Loucy (cell line): ENCODE measurements around the gene AGAP1.

ENCODE experiments used
- H2AFZ ChIP-seq: fragments of 200-600 bp; sonication (generic); 2 replicates; pipeline ENCODE4 v1.6.0; 2016; ENCODE audit warnings: antibody characterized with exemption, mild to moderate bottlenecking, low read length, moderate library complexity
- H3F3A ChIP-seq: fragments of 200-600 bp; 2 replicates; pipeline ENCODE4 v1.6.0; 2016; ENCODE audit warnings: antibody characterized with exemption, low read depth, mild to moderate bottlenecking
- H3K27me3 ChIP-seq: fragments of 200-600 bp; sonication (generic); 2 replicates; pipeline ENCODE4 v1.6.1; 2014; ENCODE audit warnings: low read length, mild to moderate bottlenecking; ENCODE audit not compliant: insufficient read depth, poor library complexity, severe bottlenecking
- H3K36me3 ChIP-seq: fragments of 200-600 bp; sonication (generic); 2 replicates; pipeline ENCODE4 v1.6.1; 2016; ENCODE audit warnings: low read length; ENCODE audit not compliant: insufficient read depth
- H3K4me1 ChIP-seq: fragments of 200-600 bp; sonication (generic); 2 replicates; pipeline ENCODE4 v1.5.1; 2014; ENCODE audit warnings: low read length, mild to moderate bottlenecking; ENCODE audit not compliant: insufficient read depth, poor library complexity, severe bottlenecking
- H3K4me2 ChIP-seq: fragments of 200-600 bp; sonication (generic); 2 replicates; pipeline ENCODE4 v1.6.0; 2014; ENCODE audit warnings: antibody characterized with exemption, low read length, low read depth, mild to moderate bottlenecking; ENCODE audit not compliant: poor library complexity, severe bottlenecking
- H3K4me3 ChIP-seq: fragments of 200-600 bp; sonication (generic); 2 replicates; pipeline ENCODE4 v1.5.1; 2014; ENCODE audit warnings: low read length, mild to moderate bottlenecking, mixed read lengths; ENCODE audit not compliant: poor library complexity, severe bottlenecking
- H3K79me2 ChIP-seq: fragments of 200-600 bp; sonication (generic); 2 replicates; pipeline ENCODE4 v1.6.1; 2014; ENCODE audit warnings: low read length; ENCODE audit not compliant: insufficient read depth
- H3K9ac ChIP-seq: fragments of 200-600 bp; sonication (generic); 2 replicates; pipeline ENCODE4 v1.6.0; 2014; ENCODE audit warnings: mild to moderate bottlenecking, low read depth, low read length, moderate library complexity; ENCODE audit not compliant: poor library complexity, severe bottlenecking
- H3K9me2 ChIP-seq: fragments of 200-600 bp; sonication (generic); replicated peaks from 2 replicates; pipeline ENCODE4 v1.6.1; 2016; ENCODE audit warnings: low read depth, low read length, mixed read lengths
- H3K9me3 ChIP-seq: fragments of 200-600 bp; sonication (generic); 2 replicates; pipeline ENCODE4 v1.6.1; 2014; ENCODE audit warnings: mild to moderate bottlenecking, antibody characterized with exemption, low read length, low read depth; ENCODE audit not compliant: insufficient read depth
- H4K20me1 ChIP-seq: fragments of 200-600 bp; sonication (generic); 2 replicates; pipeline ENCODE4 v1.6.0; 2014; ENCODE audit warnings: antibody characterized with exemption, low read length, mild to moderate bottlenecking; ENCODE audit not compliant: insufficient read depth, poor library complexity, severe bottlenecking
- EZH2phosphoT487 ChIP-seq: fragments of 200-600 bp; IDR thresholded peaks from 2 replicates; pipeline ENCODE4 v1.6.1; 2018; ENCODE audit warnings: antibody characterized with exemption, mild to moderate bottlenecking, moderate library complexity, borderline replicate concordance
- TF ChIP-seq, protein P1 (sequence below): fragments of 200-600 bp; sonication (generic); conservative IDR thresholded peaks from 2 replicates; pipeline ENCODE4 v1.5.1; 2014; ENCODE audit warnings: mild to moderate bottlenecking, antibody characterized with exemption, low read length

AGAP1 gene

DNA sequence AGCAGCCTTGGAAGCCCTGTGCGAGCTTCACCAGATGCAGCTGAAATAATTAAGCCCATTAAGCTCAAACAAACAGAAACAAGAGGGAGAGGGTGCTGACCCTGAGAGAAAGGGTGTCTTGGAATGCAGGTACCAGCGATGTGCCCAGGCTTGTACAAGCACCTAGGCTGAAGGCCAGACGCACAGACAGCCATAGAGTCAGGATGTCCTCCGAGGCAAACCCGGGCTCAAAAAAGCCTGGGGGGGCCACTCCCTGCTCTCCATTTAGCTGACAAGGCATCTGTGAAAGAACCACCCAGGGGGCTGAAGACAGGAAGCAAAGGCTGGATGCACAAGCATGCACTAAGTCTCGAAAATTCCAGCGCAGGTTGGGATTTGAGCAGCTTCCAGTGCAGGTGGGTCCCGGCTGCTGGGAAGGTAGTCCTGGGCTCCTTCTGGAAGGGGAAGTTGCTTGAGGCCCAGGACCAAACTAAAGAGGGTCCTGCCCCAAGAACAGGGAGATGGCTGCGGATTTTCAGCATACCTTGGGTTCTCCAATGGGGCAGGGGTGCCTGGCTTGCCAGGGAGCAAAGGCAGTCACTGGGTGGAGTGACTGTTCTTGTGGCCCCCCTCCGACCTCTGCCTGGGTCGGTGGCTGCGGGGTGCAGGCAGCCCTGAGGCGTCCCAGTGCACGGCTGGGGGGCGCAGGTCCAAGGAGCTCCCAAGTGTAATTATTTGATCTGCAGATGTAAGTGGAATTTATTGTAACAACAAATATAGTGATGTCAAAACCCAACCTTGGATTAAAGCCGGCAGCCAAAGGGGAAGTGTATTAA lies 668.4 kb downstream of the AGAP1 start:
- no peaks in the 10 kb centered on the region for H3K36me3 ChIP-seq
- no peaks in the 10 kb centered on the region for H3K79me2 ChIP-seq
- TF ChIP-seq, protein P1, sequence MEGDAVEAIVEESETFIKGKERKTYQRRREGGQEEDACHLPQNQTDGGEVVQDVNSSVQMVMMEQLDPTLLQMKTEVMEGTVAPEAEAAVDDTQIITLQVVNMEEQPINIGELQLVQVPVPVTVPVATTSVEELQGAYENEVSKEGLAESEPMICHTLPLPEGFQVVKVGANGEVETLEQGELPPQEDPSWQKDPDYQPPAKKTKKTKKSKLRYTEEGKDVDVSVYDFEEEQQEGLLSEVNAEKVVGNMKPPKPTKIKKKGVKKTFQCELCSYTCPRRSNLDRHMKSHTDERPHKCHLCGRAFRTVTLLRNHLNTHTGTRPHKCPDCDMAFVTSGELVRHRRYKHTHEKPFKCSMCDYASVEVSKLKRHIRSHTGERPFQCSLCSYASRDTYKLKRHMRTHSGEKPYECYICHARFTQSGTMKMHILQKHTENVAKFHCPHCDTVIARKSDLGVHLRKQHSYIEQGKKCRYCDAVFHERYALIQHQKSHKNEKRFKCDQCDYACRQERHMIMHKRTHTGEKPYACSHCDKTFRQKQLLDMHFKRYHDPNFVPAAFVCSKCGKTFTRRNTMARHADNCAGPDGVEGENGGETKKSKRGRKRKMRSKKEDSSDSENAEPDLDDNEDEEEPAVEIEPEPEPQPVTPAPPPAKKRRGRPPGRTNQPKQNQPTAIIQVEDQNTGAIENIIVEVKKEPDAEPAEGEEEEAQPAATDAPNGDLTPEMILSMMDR: no peak
- TF ChIP-seq EZH2phosphoT487: no peak
- no peaks in the 10 kb centered on the region for H3K9me3 ChIP-seq
- H3K27me3 ChIP-seq: no peaks in the 10 kb centered on the region
- H3K9ac ChIP-seq: no peak overlapping the region
- no peak overlapping the region for H3K4me3 ChIP-seq
- H3K4me2 ChIP-seq: no peak overlapping the region
- no peak overlapping the region for H2AFZ ChIP-seq
- no peaks in the 10 kb centered on the region for H3K4me1 ChIP-seq
- H3K9me2 ChIP-seq: no peaks in the 10 kb centered on the region
- no peaks in the 10 kb centered on the region for H3F3A ChIP-seq
- no peaks in the 10 kb centered on the region for H4K20me1 ChIP-seq

- TF ChIP-seq, protein P1: no peak
- no peak for TF ChIP-seq EZH2phosphoT487
- no peak overlapping the region for H3K4me3 ChIP-seq
Observed at GRCh38 chr2:236162882-236163470, 669.1 kb downstream of the AGAP1 start.

GRCh38 chr2:236163471-236164200 lies 669.8 kb downstream of the AGAP1 start:
- H3F3A ChIP-seq: no peaks in the 10 kb centered on the region
- H2AFZ ChIP-seq: no peak overlapping the region
- no peaks in the 10 kb centered on the region for H3K9me2 ChIP-seq
- H3K4me3 ChIP-seq: no peak overlapping the region
- no peaks in the 10 kb centered on the region for H3K79me2 ChIP-seq
- H3K4me1 ChIP-seq: no peaks in the 10 kb centered on the region
- H3K36me3 ChIP-seq: no peaks in the 10 kb centered on the region
- no peak overlapping the region for H3K4me2 ChIP-seq
- no peaks in the 10 kb centered on the region for H3K27me3 ChIP-seq
- H3K9ac ChIP-seq: no peak overlapping the region
- H4K20me1 ChIP-seq: no peaks in the 10 kb centered on the region
- no peaks in the 10 kb centered on the region for H3K9me3 ChIP-seq
- no peak for TF ChIP-seq EZH2phosphoT487
- TF ChIP-seq, protein P1: no peak

More at GRCh38 chr2:236162882-236163470, 669.1 kb downstream of the AGAP1 start:
- Histone ChIP-seq H3K9ac (no peak overlapping the region), H3K79me2 (no peaks in the 10 kb centered on the region), H3F3A (no peaks in the 10 kb centered on the region), H3K9me3 (no peaks in the 10 kb centered on the region), H3K4me1 (no peaks in the 10 kb centered on the region), H4K20me1 (no peaks in the 10 kb centered on the region), H3K36me3 (no peaks in the 10 kb centered on the region), H3K9me2 (no peaks in the 10 kb centered on the region), H3K27me3 (no peaks in the 10 kb centered on the region), H2AFZ (no peak overlapping the region), H3K4me2 (no peak overlapping the region)
